Uterus (tissue), 4 donors: Measurements from ENCODE around the gene ZNF804B. TPM values are rescaled to one million over a fixed set of nuclear protein-coding genes. Genes with fewer than 3 reads are reported as not detected.

ENCODE experiments used
- DNase-seq, 2 donors: peaks; one replicate each; pipeline ENCODE4 v3.0.0-alpha.2; 2019 to 2020
- H3K27ac ChIP-seq, 2 donors: fragments of 200-600 bp; sonication (generic); 1 replicate in 1 of 2; 2 replicates in 1 of 2; pipeline ENCODE4 v1.5.1; 2016 to 2018
- H3K27me3 ChIP-seq, 2 donors: fragments of 200-600 bp; sonication (generic); one replicate each; pipeline ENCODE4 v1.5.1; 2018 to 2019; ENCODE audit warnings: control low read depth in 1 of 2
- H3K36me3 ChIP-seq, 2 donors: fragments of 200-600 bp; sonication (generic); one replicate each; pipeline ENCODE4 v1.5.1; 2019; ENCODE audit warnings: control low read depth in 1 of 2
- H3K4me1 ChIP-seq, 2 donors: fragments of 200-600 bp; sonication (generic); one replicate each; pipeline ENCODE4 v1.5.1; 2018 to 2019; ENCODE audit warnings: control low read depth in 1 of 2
- H3K4me3 ChIP-seq, 2 donors: fragments of 200-600 bp; sonication (generic); 1 replicate in 1 of 2; 2 replicates in 1 of 2; pipeline ENCODE4 v1.5.1; 2018 to 2019; ENCODE audit warnings: mild to moderate bottlenecking in 1 of 2
- H3K9me3 ChIP-seq, 2 donors: fragments of 200-600 bp; sonication (generic); one replicate each; pipeline ENCODE4 v1.5.1; 2019; ENCODE audit warnings: control low read depth in 1 of 2
- POLR2A ChIP-seq, 2 donors: fragments of 450-650 bp; IDR thresholded peaks; one replicate each; pipeline ENCODE4 v1.6.1; 2016; ENCODE audit warnings: antibody characterized with exemption in 2 of 2, mild to moderate bottlenecking in 1 of 2, moderate library complexity in 1 of 2
- intact Hi-C: fragments of 100-400 bp; cut with DNase I; formaldehyde crosslinking; loops from one replicate; pipeline ENCODE4 v1.15.1; 2023; ENCODE audit warnings: low total_unique reads
- total RNA-seq, 4 donors: library from RNA; depleted of rRNA in 3 of 4; stranded (reverse); fragments of >200 nt in 3 of 4; gene quantifications; one replicate each; pipeline versions ENCODE4 v1.1.0 to v1.2.4, GENCODE V29; 2014 to 2023
- TF ChIP-seq, protein P1 (sequence below), 4 experiments: fragments of 200-600 bp in 2 of 4; fragments of 450-650 bp in 2 of 4; sonication (generic) in 2 of 4; IDR thresholded peaks; one replicate each; pipeline ENCODE4 v1.5.1; 2016 to 2019; ENCODE audit warnings: antibody characterized with exemption in 4 of 4, mild to moderate bottlenecking in 2 of 4, moderate library complexity in 1 of 4
- donor health status: DM: yes; HTN: yes; CAD: no.

ZNF804B gene
- total RNA-seq, 4 donors from 2014 or later = 0.07 TPM; not detected in 3

DNA sequence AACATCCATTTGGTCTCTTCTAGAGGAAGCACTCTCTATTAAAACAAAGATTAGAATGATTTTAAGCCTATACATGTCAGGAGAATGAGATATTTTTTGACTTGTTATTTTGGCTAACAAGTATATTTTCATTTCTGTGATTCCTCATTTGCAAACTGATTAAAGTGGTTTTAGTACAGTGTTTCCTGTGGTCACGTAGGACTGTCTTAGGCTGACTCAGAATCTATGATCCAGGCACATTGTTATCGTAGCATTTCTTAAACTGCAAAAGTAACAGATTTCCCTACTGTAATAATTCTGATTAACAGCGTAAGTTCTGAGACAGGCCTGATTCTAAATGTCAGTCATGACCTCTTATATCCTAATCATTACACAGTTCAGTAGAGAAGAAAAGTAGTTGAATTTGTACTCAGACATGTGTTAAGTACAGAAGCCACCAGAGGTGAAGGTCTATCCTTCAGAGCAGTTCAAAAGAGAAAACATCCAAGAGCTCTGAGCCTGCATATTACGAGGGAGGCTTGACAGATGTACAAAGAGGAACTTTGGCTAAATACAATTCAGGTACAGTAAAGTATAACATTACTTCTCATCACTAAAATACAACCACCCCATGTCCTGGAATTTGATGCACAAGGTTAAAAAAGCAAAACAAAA, 160.1 kb downstream of the ZNF804B start:
- H3K4me3 ChIP-seq = no peak overlapping the region
- H3K9me3 ChIP-seq = no peaks in the 10 kb centered on the region
- intact Hi-C loops = no loop called here
- no peaks in the 10 kb centered on the region for H3K4me1 ChIP-seq
- H3K27me3 ChIP-seq = no peaks in the 10 kb centered on the region
- no peak overlapping the region for H3K27ac ChIP-seq
- DNase-seq = no peak
- no peaks in the 10 kb centered on the region for H3K36me3 ChIP-seq
- TF ChIP-seq, protein P1, sequence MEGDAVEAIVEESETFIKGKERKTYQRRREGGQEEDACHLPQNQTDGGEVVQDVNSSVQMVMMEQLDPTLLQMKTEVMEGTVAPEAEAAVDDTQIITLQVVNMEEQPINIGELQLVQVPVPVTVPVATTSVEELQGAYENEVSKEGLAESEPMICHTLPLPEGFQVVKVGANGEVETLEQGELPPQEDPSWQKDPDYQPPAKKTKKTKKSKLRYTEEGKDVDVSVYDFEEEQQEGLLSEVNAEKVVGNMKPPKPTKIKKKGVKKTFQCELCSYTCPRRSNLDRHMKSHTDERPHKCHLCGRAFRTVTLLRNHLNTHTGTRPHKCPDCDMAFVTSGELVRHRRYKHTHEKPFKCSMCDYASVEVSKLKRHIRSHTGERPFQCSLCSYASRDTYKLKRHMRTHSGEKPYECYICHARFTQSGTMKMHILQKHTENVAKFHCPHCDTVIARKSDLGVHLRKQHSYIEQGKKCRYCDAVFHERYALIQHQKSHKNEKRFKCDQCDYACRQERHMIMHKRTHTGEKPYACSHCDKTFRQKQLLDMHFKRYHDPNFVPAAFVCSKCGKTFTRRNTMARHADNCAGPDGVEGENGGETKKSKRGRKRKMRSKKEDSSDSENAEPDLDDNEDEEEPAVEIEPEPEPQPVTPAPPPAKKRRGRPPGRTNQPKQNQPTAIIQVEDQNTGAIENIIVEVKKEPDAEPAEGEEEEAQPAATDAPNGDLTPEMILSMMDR (IDR thresholded peaks at IDR 0.05) = no peak
- TF ChIP-seq POLR2A (IDR thresholded peaks at IDR 0.05) = no peak

DNA sequence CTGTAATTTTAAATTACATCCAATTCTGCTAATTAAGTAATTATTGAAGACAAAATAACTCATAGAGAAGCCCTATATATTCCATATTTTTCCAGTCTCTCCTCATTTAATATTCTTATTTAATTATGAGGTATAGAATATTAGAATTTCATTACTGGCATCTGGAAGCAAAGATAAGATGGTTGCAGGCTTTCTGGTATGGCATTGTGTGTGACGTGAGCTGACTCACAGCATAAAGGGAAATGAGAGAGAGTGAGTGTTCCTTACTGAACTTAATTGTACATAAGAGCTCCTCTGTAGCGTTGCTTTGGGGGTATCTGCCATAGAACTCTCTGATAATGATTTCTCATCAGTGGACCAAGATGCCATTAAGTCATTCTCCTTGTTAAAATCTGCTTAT, 163.4 kb downstream of the ZNF804B start:
- Histone ChIP-seq H3K27ac (no peak overlapping the region), H3K36me3 (no peaks in the 10 kb centered on the region), H3K9me3 (no peaks in the 10 kb centered on the region), H3K4me3 (no peak overlapping the region), H3K4me1 (no peaks in the 10 kb centered on the region), H3K27me3 (no peaks in the 10 kb centered on the region)
- DNase-seq = no peak
- TF ChIP-seq, protein P1 (IDR thresholded peaks at IDR 0.05) = no peak
- no peak for TF ChIP-seq POLR2A (IDR thresholded peaks at IDR 0.05)
- intact Hi-C loops = no loop called here

DNA sequence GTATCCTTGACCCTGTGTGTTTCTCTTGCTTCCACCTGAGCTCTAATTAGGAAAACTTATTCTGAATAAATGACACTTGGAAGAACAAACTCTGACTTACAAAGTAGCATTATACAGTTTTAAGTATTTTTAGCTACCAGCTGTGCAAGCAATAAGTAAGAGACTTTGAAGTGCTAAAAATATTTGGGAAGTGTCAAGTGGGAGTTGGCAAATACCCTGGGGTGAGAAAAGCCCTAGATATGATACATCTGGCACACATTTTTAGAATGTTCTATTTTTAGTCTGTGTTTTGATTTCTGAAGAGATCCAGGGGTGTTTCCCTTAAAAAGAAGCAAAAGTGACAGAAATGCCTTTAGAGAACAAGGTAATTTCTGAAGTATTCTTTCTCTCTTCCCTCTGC, 168.8 kb downstream of the ZNF804B start:
- Histone ChIP-seq H3K27me3 (no peaks in the 10 kb centered on the region), H3K9me3 (no peaks in the 10 kb centered on the region), H3K4me1 (no peaks in the 10 kb centered on the region), H3K4me3 (no peak overlapping the region), H3K27ac (no peak overlapping the region), H3K36me3 (no peaks in the 10 kb centered on the region)
- no peak for TF ChIP-seq POLR2A (IDR thresholded peaks at IDR 0.05)
- TF ChIP-seq, protein P1 (IDR thresholded peaks at IDR 0.05) = no peak
- DNase-seq = no peak
- intact Hi-C loops = no loop called here

DNA sequence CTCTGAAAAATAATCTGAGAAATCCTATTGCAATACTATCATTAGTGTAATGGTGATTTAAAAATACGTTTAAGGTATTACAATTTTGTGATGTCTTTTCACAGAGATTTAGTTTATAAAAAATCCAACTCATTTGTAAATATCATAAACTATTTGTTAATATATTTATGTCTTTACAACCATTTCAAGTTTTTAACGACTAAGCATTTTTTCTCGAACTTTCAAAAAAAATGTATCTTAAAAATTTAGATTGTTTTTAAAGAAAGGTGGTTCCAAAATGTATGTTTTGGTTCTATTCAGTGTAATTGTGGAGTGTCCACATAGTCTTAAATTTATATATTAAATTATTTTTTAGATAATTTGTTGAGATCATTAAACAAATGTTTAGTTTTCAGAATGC, 170.2 kb downstream of the ZNF804B start:
- no peak for TF ChIP-seq POLR2A (IDR thresholded peaks at IDR 0.05)
- TF ChIP-seq, protein P1 (IDR thresholded peaks at IDR 0.05) = no peak
- no peaks in the 10 kb centered on the region for H3K27me3 ChIP-seq
- intact Hi-C loops = no loop called here
- no peaks in the 10 kb centered on the region for H3K9me3 ChIP-seq
- no peak overlapping the region for H3K4me3 ChIP-seq
- no peaks in the 10 kb centered on the region for H3K4me1 ChIP-seq
- H3K36me3 ChIP-seq = no peaks in the 10 kb centered on the region
- H3K27ac ChIP-seq = no peak overlapping the region
- DNase-seq = no peak

DNA sequence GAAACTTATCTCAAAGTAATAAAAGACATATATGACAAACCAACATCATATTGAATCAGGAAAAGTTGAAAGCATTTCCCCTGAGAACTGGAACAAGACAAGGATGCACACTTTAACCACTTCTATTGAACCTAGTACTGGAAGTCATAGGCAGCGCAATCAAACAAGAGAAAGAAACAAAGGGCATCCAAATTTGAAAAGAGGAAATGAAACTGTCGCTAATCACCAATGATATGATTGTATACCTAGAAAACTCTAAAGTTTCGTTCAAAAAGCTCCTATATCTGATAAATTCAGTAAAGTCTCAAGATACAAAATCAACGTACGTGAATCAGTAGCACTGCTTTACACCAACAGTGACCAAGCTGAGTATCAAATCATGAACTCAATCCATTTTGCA, 173.8 kb downstream of the ZNF804B start:
- Histone ChIP-seq H3K27me3 (no peaks in the 10 kb centered on the region), H3K4me3 (no peak overlapping the region), H3K9me3 (no peaks in the 10 kb centered on the region), H3K4me1 (no peaks in the 10 kb centered on the region), H3K36me3 (no peaks in the 10 kb centered on the region), H3K27ac (no peak overlapping the region)
- intact Hi-C loops = no loop called here
- no peak for DNase-seq
- no peak for TF ChIP-seq POLR2A (IDR thresholded peaks at IDR 0.05)
- TF ChIP-seq, protein P1 (IDR thresholded peaks at IDR 0.05) = no peak
